Tibial nerve (tissue), 4 donors: ENCODE data around the gene SUMO1. TPM values are rescaled to one million over a fixed set of nuclear protein-coding genes. Genes with fewer than 3 reads are reported as not detected.
"Not testable (repeated sequence)": the region's sequence is repeated elsewhere in the genome, so short reads cannot be mapped to it uniquely, and the experiment has no call there.

ENCODE experiments used
- DNase-seq, 2 donors: peaks; one replicate each; pipeline ENCODE4 v3.0.0-alpha.2; 2019; ENCODE audit warnings: low spot score in 2 of 2
- H3K27ac ChIP-seq, 4 donors: fragments of 200-600 bp; sonication (generic) in 3 of 4; one replicate each; pipeline ENCODE4 v1.5.1; 2017 to 2019; ENCODE audit warnings: mild to moderate bottlenecking in 1 of 4
- H3K27me3 ChIP-seq, 2 donors: fragments of 200-600 bp; sonication (generic) in 1 of 2; one replicate each; pipeline versions ENCODE4 v1.5.1 to v1.6.0; 2017 to 2019
- H3K36me3 ChIP-seq, 3 donors: fragments of 200-600 bp; sonication (generic); one replicate each; pipeline ENCODE4 v1.5.1; 2018 to 2019
- H3K4me1 ChIP-seq, 4 donors: fragments of 200-600 bp; sonication (generic) in 3 of 4; one replicate each; pipeline ENCODE4 v1.5.1; 2017 to 2019
- H3K4me3 ChIP-seq, 4 donors: fragments of 200-600 bp; sonication (generic) in 3 of 4; one replicate each; pipeline ENCODE4 v1.5.1; 2017 to 2019; ENCODE audit warnings: mild to moderate bottlenecking in 1 of 4, moderate library complexity in 1 of 4
- H3K9me3 ChIP-seq, 4 donors: fragments of 200-600 bp; sonication (generic) in 3 of 4; one replicate each; pipeline ENCODE4 v1.5.1; 2017 to 2019
- CTCF ChIP-seq, 5 experiments: fragments of 200-600 bp in 3 of 5; fragments of 450-650 bp in 2 of 5; sonication (generic) in 3 of 5; IDR thresholded peaks; one replicate each; pipeline ENCODE4 v1.5.1; 2016 to 2019; ENCODE audit warnings: antibody characterized with exemption in 5 of 5, mild to moderate bottlenecking in 3 of 5, moderate library complexity in 2 of 5
- EP300 ChIP-seq, 2 donors: sonication (generic); formaldehyde crosslinking; IDR thresholded peaks; one replicate each; pipeline ENCODE4 v1.6.1; 2017; ENCODE audit warnings: antibody characterized with exemption in 2 of 2, mild to moderate bottlenecking in 1 of 2
- POLR2A ChIP-seq, 2 donors: fragments of 450-650 bp; IDR thresholded peaks; one replicate each; pipeline ENCODE4 v1.6.1; 2017; ENCODE audit warnings: antibody characterized with exemption in 2 of 2, mild to moderate bottlenecking in 2 of 2, moderate library complexity in 2 of 2
- WGBS, 2 donors: methylation state at CpG; one replicate each; pipeline ENCODE4 v1.1.5; 2018; 5-methylcytosine and 5-hydroxymethylcytosine counted together
- total RNA-seq, 4 donors: library from RNA; depleted of rRNA; stranded (reverse); fragments of >200 nt; gene quantifications; one replicate each; pipeline ENCODE4 v1.1.0, GENCODE V29; 2016

SUMO1 gene
- total RNA-seq, 4 donors from 2014 or later: 43.3 to 52.2 (median 48.3) TPM

DNA sequence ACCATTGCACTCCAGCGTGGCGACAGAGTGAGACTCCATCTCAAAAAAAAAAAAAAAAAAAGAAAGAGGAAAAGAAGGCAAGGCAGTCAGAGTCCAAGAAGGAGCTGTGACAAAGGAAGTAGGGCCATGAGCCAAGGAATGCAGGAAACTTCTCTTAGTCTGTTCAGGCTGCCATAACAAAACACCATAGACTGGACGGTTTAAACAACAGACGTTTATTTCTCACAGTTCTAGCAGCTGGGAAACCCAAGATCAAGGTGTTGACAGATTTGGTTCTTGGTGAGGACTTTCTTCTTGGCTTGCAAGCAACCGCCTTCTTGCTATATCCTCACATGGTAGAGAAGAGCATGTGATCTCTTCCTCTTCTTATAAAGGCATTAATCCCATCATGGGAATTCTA, 13.1 kb upstream of the SUMO1 start:
- DNase-seq: no peak
- no peak overlapping the region for H3K4me3 ChIP-seq

DNA sequence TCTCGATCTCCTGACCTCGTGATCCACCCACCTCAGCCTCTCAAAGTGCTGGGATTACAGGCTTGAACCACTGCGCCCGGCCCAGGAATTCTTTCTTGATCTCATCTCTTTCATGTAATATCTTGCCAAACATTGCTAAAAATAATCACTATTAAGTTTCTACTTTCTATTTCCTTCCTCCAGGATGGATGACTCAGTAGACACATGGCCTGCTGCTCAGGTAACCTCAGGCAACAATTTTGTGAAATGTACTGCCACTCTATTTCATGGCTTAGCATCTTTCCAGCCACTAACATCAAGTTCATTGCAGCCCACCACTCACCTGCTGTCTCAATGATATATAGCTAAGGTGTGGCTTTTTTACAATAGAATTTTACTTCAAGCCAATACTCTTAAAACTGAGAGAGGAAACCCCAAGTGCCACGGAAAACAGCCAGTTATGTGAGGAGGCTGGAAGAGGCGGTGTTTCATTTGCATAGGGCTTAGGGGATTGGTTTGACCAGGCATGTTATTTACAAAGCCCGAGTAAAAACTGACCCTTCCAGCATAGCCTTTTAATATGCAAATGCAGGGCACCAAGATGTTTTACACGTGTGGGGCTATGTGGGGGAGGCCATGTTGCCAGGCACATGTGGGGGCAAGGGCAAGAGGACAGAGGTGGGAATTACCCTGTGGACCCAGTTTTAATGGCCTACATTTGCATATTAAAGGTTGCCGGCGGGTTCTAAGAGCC, 11.3 kb upstream of the SUMO1 start:
- Histone ChIP-seq H3K4me3 (no peak overlapping the region), H3K36me3 (no peaks in the 10 kb centered on the region), H3K27ac (no peak overlapping the region), H3K4me1 (no peaks in the 10 kb centered on the region), H3K9me3 (no peaks in the 10 kb centered on the region), H3K27me3 (peaks cover 0 to 7% of the 10 kb centered on the region in 2 donors)
- TF ChIP-seq EP300 (IDR thresholded peaks at IDR 0.05) (no peak), CTCF (IDR thresholded peaks at IDR 0.05) (no peak), POLR2A (IDR thresholded peaks at IDR 0.05) (no peak)
- WGBS, 2 donors: 49 to 55% methylated on average over 10 of the region's 10 CpGs
- DNase-seq: no peak

More for the DNA sequence above, 13.1 kb upstream of the SUMO1 start:
- 72 to 78% methylated on average over 5 of the region's 5 CpGs for WGBS, 2 donors
- Histone ChIP-seq H3K36me3 (no peaks in the 10 kb centered on the region), H3K27me3 (peaks cover 0 to 10% of the 10 kb centered on the region in 2 donors), H3K27ac (no peak overlapping the region), H3K4me1 (no peaks in the 10 kb centered on the region), H3K9me3 (no peaks in the 10 kb centered on the region)
- TF ChIP-seq POLR2A (IDR thresholded peaks at IDR 0.05) (no peak), EP300 (IDR thresholded peaks at IDR 0.05) (no peak), CTCF (IDR thresholded peaks at IDR 0.05) (no peak)

- WGBS, 2 donors: 95 to 96% methylated on average over 5 of the region's 5 CpGs
- DNase-seq, H3K27me3 ChIP-seq, H3K27ac ChIP-seq, H3K4me1 ChIP-seq, H3K9me3 ChIP-seq, H3K36me3 ChIP-seq, H3K4me3 ChIP-seq: not testable (repeated sequence)
Measured at GRCh38 chr2:202247710-202248109, 9.3 kb upstream of the SUMO1 start.

DNA sequence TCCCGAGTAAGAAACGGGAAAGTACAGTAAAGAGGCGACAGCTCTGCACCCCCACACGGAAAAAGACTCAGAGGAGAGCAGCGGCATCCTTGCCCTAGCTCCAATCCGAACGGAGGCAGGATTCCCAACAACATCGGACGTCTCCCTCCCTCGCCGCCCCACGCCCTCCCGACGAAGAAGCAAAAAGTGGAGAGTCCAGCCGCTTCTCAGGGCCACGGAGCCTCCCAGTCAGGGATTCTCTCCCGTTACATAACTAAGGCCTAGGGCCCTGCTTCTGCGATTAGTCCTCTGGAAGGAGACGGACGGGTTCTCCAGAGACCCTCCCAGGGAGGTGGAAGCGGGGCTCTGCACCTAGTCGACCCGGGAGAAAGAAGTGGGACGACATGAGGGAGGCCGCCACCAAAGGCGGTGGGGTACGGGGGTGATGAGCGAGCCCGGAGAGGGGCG, 587 bp downstream of the SUMO1 start:
- Histone ChIP-seq H3K27ac (peak overlapping the region; percentile 86 to 96 (median 90)), H3K4me3 (peak overlapping the region; percentile 58 to 98 (median 84)), H3K4me1 (peaks cover 0 to 44% (median 14%) of the 10 kb centered on the region in 4 donors), H3K9me3 (no peaks in the 10 kb centered on the region), H3K36me3 (no peaks in the 10 kb centered on the region), H3K27me3 (no peaks in the 10 kb centered on the region)
- 0 to 1% methylated on average over 22 to 25 of the region's 30 CpGs for WGBS, 2 donors
- TF ChIP-seq CTCF (IDR thresholded peaks at IDR 0.05) (no peak), EP300 (IDR thresholded peaks at IDR 0.05) (no peak), POLR2A (IDR thresholded peaks at IDR 0.05) (no peak)
- peak in 1 of 2 donors; percentile 6 for DNase-seq

DNA sequence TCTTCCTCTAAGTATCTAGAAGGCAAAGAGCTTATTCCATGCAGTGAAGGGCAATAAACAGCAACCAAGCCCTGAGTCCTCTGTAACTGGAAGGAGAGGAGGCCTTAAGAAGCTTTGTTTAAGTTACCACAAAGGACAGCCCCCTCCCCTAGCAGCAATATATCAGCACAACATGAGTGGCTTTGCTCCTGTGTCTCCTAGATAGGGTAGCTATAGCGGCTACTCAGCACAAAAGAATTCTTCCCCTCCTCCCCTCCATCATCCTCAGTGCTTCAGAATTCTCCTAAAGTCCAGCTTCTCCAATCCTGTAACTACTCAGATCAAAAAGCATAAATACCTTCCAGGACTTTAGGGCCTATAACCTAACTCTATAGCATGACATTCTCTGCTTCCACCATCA, 16.5 kb downstream of the SUMO1 start:
- DNase-seq: no peak
- Histone ChIP-seq H3K27me3 (no peaks in the 10 kb centered on the region), H3K4me3 (no peak overlapping the region), H3K9me3 (no peaks in the 10 kb centered on the region), H3K4me1 (peaks cover 0 to 12% (median 0%) of the 10 kb centered on the region in 4 donors), H3K36me3 (peaks cover 0 to 49% (median 0%) of the 10 kb centered on the region in 3 donors), H3K27ac (no peak overlapping the region)
- TF ChIP-seq CTCF (IDR thresholded peaks at IDR 0.05): no peak
- no peak for TF ChIP-seq EP300 (IDR thresholded peaks at IDR 0.05)
- TF ChIP-seq POLR2A (IDR thresholded peaks at IDR 0.05): no peak
- WGBS, 2 donors: 53 to 61% methylated on average over 1 of the region's 1 CpG
